ENCODE data around the gene SPIN1.

SPIN1 gene

GRCh38 chr9:88388886-88389605, 802 bp downstream of the SPIN1 start:
- DNase-seq (ENCODE audit: low read depth) = peak; percentile 69

- DNase-seq (ENCODE audit: low read depth) = peak; percentile 38
Measured at GRCh38 chr9:88390371-88390990, 2.2 kb downstream of the SPIN1 start.

- DNase-seq (ENCODE audit: low read depth) = no peak
Measured at GRCh38 chr9:88391236-88391635, 3.0 kb downstream of the SPIN1 start.

- no peak for DNase-seq (ENCODE audit: low read depth)
Measured at GRCh38 chr9:88391921-88392320, 3.7 kb downstream of the SPIN1 start.

GRCh38 chr9:88392549-88392948, 4.3 kb downstream of the SPIN1 start:
- DNase-seq (ENCODE audit: low read depth) = no peak

GRCh38 chr9:88396836-88397577, 8.8 kb downstream of the SPIN1 start:
- peak; percentile 39 for DNase-seq (ENCODE audit: low read depth)

GRCh38 chr9:88398016-88398415, 9.8 kb downstream of the SPIN1 start:
- no peak for DNase-seq (ENCODE audit: low read depth)

GRCh38 chr9:88399966-88400365, 11.7 kb downstream of the SPIN1 start:
- DNase-seq (ENCODE audit: low read depth) = peak; percentile 87

- no peak for DNase-seq (ENCODE audit: low read depth)
Measured at GRCh38 chr9:88403340-88403739, 15.1 kb downstream of the SPIN1 start.

GRCh38 chr9:88406051-88406450, 17.8 kb downstream of the SPIN1 start:
- no peak for DNase-seq (ENCODE audit: low read depth)

- no peak for DNase-seq (ENCODE audit: low read depth)
Measured at GRCh38 chr9:88411471-88411870, 23.2 kb downstream of the SPIN1 start.

- DNase-seq (ENCODE audit: low read depth) = no peak
Measured at GRCh38 chr9:88414298-88414697, 26.1 kb downstream of the SPIN1 start.

GRCh38 chr9:88418025-88418424, 29.8 kb downstream of the SPIN1 start:
- no peak for DNase-seq (ENCODE audit: low read depth)

GRCh38 chr9:88418715-88419540, 30.7 kb downstream of the SPIN1 start:
- peak; percentile 52 for DNase-seq (ENCODE audit: low read depth)

- no peak for DNase-seq (ENCODE audit: low read depth)
Measured at GRCh38 chr9:88420227-88420626, 32.0 kb downstream of the SPIN1 start.

GRCh38 chr9:88421348-88421747, 33.1 kb downstream of the SPIN1 start:
- DNase-seq (ENCODE audit: low read depth) = no peak

- peak; percentile 32 for DNase-seq (ENCODE audit: low read depth)
Measured at GRCh38 chr9:88425538-88425950, 37.3 kb downstream of the SPIN1 start.

- DNase-seq (ENCODE audit: low read depth) = no peak
Measured at GRCh38 chr9:88426651-88427050, 38.4 kb downstream of the SPIN1 start.

- DNase-seq (ENCODE audit: low read depth) = peak; percentile 36
Measured at GRCh38 chr9:88429595-88430430, 41.6 kb downstream of the SPIN1 start.

GRCh38 chr9:88433583-88434255, 45.5 kb downstream of the SPIN1 start:
- DNase-seq (ENCODE audit: low read depth) = peak; percentile 69

- DNase-seq (ENCODE audit: low read depth) = peak; percentile 28
Measured at GRCh38 chr9:88435336-88435735, 47.1 kb downstream of the SPIN1 start.
